Stimulated activated CD4-positive, alpha-beta T cell treated with anti-CD3 and anti-CD28 coated beads, TNF-alpha, amount 100 ng/mL, for 4 hours (primary cell): ENCODE data around the gene ZNF488.
"Not testable (repeated sequence)": the region's sequence is repeated elsewhere in the genome, so short reads cannot be mapped to it uniquely, and the experiment has no call there.

Experiments used
- DNase-seq, 3 experiments: peaks; one replicate each; pipeline ENCODE4 v3.0.0-alpha.2; 2020; ENCODE audit warnings: low read depth in 3 of 3

The ZNF488 gene

DNA sequence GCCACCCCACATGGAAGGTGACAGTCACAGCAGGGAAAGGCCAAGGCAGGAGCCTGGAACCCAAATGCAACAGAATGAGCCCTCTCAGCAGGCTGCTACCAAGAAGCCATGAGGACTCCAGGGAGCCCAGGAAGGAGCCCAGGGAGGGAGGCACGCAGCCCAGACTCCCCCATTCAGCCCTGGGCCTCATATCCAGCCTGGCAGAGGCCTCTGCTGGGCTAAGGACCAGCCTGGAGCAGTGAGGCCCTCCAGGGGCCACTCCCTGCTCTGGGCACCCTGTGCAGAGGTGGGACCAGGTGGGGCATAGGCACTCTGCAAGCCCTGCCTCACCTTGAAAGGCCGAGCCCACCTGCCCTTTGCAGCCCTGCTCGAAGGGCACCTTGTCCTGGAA, 25.8 kb upstream of the ZNF488 start:
- no peak for DNase-seq

- DNase-seq, result no peak
Measured at GRCh38 chr10:47409171-47409865, 25.2 kb upstream of the ZNF488 start.

DNA sequence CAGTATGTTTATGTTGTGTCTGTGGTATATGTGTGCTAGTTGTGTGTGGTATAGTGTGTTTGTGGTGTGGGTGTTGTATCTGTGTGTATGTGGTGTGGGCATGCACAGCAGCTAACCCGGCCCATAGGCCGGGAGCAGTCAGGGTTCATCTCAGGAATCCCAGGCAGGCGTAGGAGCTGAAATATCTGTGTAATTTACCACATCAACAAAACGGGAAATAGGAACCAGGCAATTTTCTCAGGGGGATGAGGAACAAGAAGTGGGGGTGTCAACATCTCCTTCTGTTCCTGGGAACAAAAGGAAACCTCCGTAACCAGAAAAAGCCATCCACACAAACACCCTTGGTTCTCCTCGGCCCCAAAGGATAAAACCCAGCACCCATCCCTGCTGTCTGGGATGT, 24.5 kb upstream of the ZNF488 start:
- DNase-seq, result no peak

DNA sequence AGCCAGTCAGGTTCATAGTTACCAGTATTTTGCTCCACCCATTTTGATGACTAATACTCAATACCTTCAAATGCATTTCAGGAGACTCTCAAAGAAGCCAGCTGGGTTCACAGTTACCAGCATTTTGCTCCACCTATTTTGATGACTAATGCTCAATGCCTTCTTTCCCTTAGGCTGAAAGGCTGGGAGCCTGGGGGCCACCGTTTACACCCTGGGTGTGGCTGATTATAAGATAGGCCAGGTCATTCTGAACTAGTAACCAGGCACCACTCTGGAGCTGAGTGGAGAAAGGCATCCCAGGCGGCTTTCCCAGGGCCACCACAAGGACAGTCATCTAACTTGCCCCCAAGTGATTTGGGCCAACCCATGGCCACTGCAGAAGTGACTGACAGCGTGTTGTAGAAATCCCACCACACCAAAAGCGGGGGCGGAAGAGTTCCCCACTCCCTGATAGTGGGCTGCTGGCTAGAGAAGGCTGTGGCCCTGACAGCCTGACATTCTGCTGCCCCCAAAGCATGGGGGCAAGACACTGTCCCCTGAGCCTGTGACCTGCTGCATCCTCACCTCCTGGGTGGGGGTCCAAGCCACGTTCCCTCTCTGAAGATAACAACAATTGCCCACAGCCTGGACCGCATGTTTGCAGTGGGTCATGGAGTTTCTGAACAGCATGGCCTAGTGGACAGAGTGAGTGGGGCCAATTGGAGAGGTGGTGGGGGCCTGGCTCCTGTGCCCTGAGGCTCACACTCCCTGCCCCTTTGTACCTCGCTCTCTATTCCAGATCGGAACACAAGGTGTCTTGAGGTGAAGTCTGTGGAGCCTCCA, 23.0 kb upstream of the ZNF488 start:
- DNase-seq, result no peak

GRCh38 chr10:47406548-47406869, 22.4 kb upstream of the ZNF488 start:
- no peak for DNase-seq

- DNase-seq, result no peak
Measured at GRCh38 chr10:47405857-47406547, 21.9 kb upstream of the ZNF488 start.

GRCh38 chr10:47404937-47405336, 20.8 kb upstream of the ZNF488 start:
- no peak for DNase-seq

GRCh38 chr10:47404446-47404845, 20.4 kb upstream of the ZNF488 start:
- DNase-seq, result no peak

DNA sequence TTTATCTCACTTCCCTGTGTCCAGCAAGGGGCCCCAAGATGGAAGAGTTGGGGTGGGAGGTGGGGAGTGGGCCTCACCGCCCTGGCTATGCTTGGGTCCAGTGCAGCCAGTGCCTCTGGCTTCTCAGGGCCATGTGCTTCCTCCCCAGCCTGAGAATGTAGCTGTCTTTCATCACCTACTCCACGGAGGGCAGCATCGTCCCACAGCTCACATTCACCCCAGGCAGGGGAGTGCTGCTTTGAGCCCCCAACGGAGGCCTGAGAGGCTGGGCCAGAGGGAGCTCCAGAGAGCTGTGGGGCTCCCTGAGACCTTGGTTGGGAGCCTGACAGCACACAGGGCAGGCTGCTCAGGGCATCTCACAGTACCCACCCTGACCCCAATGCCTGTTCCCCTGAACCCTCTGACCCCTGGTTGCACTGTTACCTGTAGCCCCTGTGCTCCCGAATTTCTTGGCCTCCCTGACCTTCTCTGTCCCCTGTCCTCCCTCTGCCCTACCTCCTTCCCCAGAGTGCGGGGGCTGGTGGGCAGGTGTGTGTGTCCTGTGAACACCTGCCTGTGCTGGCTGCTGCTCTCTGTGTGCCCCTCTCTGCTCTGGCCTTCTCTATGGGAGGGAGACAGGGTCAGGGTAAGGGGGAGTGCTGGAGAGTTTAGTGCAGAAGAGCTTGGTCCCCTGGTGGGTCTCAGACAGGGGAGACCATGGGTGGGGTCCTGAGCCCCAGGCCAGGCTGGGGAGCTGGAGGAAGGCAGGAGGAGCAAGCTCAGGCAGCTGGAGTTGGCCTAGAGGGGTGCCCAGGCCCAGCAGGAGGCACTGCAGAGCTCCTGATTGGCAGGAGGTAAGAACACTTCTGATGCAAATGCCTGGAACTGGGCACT, 19.6 kb upstream of the ZNF488 start:
- no peak for DNase-seq

DNA sequence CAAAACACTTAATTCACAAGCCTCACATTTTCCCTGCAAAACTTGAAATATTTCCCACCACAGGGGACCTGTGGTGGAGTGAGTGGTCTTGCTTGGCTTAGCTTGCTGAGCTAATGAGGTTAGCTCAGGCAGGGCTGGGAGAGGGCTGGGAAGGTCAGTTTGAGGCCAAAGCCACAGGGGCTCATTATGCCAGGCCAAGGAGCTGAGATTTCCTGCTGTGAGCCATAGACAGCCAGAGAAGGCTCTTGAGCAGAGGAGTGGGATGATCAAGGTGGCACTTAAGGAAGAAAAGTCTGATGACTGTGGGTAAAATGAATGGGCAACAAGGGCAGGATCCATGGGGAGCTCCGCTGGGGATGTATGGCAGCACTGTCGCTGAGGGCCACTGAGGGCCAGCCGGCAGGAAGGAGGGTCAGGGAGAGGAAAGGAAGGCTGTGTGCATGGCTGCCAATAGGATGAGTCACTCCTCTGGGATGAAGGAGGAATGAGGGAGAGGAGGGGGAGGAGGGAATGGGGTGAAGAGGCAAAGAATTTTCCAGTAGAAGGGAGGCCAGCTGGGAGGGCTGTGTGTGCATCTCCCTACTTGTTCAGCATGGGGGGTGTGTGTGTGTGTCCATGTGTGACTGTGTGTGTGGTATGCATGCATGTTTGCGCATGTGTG, 18.7 kb upstream of the ZNF488 start:
- no peak for DNase-seq

DNA sequence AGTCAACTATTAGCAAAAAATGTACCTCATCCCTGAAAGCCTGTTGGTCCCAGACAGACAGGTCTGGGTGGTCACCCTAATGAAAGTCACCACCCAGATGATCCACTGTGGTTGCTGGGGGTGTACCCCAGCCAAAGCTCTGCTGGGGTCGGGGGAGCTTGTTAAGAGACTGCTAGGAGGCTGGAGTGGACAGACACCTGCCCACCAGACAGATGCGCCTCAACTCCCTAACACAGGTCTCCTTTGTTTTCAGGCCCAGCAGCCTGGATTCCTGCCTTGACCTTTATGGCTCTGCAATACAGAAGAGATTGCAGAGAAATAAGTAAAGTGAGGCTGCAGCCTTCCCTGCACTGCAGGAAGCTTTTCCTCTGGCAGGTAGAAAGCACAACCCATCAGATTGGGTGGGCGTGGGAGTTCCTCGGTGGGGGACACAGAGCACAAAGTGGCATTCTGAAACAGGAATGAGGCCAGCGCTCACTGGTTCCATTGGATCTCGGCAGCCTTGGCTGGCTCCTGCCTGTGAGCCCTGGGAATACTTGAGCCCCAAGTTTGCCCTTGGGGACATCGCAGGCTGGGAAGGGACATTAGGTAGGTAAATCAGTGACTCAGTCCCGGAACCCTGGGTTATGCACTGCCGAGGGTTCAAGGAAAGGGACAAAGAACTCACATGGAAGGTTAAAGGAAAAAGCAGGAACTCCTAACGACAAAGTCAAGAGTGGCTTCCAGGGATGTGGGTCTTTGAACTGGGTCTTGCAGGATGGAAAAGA, 18.0 kb upstream of the ZNF488 start:
- no peak for DNase-seq

DNA sequence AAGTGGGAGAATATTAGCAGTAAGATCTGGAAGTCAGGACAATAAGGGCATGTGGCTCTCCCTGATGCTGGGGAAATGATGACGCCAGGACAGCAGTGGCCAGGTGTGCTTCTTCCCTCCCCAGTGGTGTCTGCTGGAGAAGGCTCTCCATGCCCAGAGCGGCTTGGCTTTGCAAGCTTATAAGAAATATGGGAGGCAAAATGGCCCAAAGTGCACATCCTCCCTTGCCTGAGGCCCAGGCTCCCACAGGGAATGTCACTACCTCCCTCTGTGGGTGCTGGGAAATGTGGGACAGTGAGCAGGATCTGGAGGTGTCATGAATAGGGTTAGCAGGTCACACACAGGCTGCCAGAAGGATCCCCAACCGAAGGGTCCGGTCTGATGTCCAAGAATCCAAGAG, 17.1 kb upstream of the ZNF488 start:
- no peak for DNase-seq

- DNase-seq, result no peak
Measured at GRCh38 chr10:47400786-47401185, 16.7 kb upstream of the ZNF488 start.

DNA sequence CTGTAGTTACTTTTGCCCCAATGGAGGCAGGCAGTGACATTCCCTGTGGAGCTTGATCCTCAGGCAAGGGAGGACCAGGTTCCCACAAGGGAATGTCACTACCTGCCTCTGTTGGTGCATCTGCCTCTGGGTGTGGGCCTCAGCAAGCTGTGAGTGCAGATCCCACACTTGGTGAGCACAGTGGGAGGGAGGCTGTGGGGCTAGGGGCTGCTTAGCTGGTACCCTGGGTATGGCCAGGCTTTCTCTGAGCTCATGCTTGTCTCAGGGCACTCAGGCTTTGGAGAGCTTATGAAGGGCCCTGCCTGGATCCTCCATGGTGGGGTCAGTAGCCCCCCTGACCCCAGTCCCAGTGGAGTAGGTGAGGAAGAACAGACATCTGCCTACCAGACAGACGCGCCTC, 16.2 kb upstream of the ZNF488 start:
- no peak for DNase-seq

DNA sequence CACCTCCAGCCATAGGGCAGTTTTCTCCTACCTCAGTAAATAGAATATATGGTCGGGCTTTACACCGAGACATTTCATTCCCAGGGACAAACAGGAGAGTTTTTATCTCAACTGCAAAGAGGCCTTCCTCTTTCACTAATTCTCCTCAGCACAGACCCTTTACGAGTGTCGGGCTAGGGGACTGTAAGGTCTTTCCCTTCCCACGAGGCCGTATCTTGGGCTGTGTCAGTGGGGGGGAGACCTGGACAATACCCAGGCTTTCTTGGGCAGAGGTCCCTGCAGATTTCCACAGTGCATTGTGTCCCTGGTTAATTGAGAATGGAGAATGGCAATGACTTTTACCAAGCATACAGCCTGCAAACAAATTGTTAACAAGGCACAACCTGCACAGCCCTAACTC, 13.2 kb upstream of the ZNF488 start:
- no peak for DNase-seq

DNA sequence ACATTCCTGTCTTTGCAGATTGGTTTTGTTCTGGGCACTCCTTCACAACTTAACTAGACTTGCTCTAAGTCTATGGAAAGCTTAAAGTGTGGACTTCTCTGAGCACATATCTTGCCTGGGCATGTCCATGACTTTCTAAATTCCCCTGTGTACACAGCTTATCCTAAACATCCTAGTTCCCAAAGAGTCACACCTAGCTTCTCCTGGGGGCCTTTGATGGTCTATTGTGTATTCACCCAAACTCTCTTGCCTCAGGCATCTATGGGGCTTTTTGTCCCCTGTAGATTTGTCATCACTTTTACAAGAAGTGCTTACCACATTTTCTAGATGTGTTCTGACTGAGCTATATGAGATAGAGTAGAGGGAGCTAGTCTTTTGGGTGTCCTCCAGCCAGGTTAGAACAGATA, 12.2 kb upstream of the ZNF488 start:
- DNase-seq, result no peak

- no peak for DNase-seq
Measured at GRCh38 chr10:47389619-47390018, 5.5 kb upstream of the ZNF488 start.

DNA sequence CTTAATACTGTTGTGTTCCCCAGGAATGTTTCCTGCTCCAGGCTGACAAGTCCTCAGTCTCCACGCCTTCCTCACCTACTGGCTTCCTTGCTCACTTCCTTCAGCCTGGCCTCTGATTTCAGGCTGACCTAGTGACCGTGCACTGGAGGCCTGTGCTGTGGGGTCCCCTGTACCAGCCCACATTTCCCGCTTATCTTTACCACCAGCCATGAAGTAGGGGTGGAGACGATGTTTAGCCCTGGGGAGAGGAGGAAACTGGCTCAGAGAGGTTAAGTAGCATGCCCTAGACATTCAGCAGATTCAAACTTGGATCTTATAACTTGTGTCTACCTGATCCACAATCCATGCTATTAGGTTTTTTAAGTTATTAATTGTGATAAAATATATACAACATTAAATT, 4.8 kb upstream of the ZNF488 start:
- no peak for DNase-seq

GRCh38 chr10:47386104-47386503, 2.0 kb upstream of the ZNF488 start:
- not testable (repeated sequence) for DNase-seq

- DNase-seq, result no peak
Measured at GRCh38 chr10:47383261-47384147, 589 bp downstream of the ZNF488 start.
